ENCODE measurements around the gene SLC39A1. TPM values are rescaled to one million over a fixed set of nuclear protein-coding genes. Genes with fewer than 3 reads are reported as not detected.

The SLC39A1 gene
- total and polyA plus RNA-seq, 2 experiments from 2014 or later = 87.3 to 220 TPM

DNA sequence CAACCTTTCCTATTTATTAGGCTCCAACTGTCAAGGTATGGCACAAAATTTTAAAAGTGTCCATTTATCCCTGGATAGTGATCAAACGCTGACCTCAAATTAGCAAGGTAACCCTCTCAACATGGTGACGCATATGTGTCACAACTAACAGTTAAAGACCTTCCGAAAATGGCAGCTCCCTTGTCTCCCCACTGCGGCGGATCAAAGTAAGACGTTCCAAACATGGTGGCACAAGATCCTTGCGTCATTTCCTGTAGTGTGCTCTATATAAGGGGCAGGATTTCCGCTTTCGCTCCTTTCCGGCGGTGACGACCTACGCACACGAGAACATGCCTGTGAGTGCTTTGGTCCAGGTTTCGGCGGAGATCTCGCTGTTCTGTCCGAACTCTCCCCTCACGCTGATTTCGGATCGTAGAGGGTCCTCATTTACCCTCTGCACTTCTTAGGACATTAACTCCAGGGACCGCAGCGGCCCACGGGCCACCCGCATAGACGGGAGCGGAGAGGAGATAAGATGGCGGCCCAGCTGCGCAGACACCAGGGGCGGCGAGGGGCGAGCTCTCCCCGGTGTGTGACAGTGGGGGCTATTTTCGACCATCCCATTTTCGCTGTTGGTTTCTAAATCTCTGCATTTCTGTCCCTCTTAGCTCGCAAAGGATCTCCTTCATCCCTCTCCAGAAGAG lies 27.3 kb upstream of the SLC39A1 start, which contains the start of gene RPS27:
Gene RPS27, plus strand, starts transcription at position 295 of the 683 bp plus-strand sequence. Its CDS starts 35 bp downstream, at position 330.
- H3K36me3 ChIP-seq (ENCODE audit: insufficient read depth) = peaks cover 38% of the 10 kb centered on the region
- peaks cover 6% of the 10 kb centered on the region; the same call in 2 of the 3 replicates for H3K9me3 Mint-ChIP-seq
- H3K4me3 Mint-ChIP-seq = peak within 1 kb of the TSS; percentile 98
- H3K4me3 ChIP-seq = peak within 1 kb of the TSS; percentile 72
- DNase-seq (ENCODE audit: low spot score) (peak; percentile 100), ATAC-seq (peak; percentile 38)
- peaks cover 24% of the 10 kb centered on the region for H3K4me1 Mint-ChIP-seq
- peak; percentile 95 for TF ChIP-seq CREB1 (CRISPR knock-in tag; IDR thresholded peaks at IDR 0.05; ENCODE audit: low read depth)
- TF ChIP-seq, protein P1, sequence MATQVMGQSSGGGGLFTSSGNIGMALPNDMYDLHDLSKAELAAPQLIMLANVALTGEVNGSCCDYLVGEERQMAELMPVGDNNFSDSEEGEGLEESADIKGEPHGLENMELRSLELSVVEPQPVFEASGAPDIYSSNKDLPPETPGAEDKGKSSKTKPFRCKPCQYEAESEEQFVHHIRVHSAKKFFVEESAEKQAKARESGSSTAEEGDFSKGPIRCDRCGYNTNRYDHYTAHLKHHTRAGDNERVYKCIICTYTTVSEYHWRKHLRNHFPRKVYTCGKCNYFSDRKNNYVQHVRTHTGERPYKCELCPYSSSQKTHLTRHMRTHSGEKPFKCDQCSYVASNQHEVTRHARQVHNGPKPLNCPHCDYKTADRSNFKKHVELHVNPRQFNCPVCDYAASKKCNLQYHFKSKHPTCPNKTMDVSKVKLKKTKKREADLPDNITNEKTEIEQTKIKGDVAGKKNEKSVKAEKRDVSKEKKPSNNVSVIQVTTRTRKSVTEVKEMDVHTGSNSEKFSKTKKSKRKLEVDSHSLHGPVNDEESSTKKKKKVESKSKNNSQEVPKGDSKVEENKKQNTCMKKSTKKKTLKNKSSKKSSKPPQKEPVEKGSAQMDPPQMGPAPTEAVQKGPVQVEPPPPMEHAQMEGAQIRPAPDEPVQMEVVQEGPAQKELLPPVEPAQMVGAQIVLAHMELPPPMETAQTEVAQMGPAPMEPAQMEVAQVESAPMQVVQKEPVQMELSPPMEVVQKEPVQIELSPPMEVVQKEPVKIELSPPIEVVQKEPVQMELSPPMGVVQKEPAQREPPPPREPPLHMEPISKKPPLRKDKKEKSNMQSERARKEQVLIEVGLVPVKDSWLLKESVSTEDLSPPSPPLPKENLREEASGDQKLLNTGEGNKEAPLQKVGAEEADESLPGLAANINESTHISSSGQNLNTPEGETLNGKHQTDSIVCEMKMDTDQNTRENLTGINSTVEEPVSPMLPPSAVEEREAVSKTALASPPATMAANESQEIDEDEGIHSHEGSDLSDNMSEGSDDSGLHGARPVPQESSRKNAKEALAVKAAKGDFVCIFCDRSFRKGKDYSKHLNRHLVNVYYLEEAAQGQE (IDR thresholded peaks at IDR 0.05; ENCODE audit: unreplicated experiment) = no peak
- TF ChIP-seq EZH2phosphoT487 (IDR thresholded peaks at IDR 0.05; ENCODE audit: unreplicated experiment) = no peak
- peak; percentile 100 for TF ChIP-seq POLR2AphosphoS5 (IDR thresholded peaks at IDR 0.05; ENCODE audit: low read depth)
- no peak for TF ChIP-seq JUNB (IDR thresholded peaks at IDR 0.05; ENCODE audit: unreplicated experiment)
- peak; percentile 98 for TF ChIP-seq ETS1 (IDR thresholded peaks at IDR 0.05)
- TF ChIP-seq, protein P2, sequence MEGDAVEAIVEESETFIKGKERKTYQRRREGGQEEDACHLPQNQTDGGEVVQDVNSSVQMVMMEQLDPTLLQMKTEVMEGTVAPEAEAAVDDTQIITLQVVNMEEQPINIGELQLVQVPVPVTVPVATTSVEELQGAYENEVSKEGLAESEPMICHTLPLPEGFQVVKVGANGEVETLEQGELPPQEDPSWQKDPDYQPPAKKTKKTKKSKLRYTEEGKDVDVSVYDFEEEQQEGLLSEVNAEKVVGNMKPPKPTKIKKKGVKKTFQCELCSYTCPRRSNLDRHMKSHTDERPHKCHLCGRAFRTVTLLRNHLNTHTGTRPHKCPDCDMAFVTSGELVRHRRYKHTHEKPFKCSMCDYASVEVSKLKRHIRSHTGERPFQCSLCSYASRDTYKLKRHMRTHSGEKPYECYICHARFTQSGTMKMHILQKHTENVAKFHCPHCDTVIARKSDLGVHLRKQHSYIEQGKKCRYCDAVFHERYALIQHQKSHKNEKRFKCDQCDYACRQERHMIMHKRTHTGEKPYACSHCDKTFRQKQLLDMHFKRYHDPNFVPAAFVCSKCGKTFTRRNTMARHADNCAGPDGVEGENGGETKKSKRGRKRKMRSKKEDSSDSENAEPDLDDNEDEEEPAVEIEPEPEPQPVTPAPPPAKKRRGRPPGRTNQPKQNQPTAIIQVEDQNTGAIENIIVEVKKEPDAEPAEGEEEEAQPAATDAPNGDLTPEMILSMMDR (conservative IDR thresholded peaks at IDR 0.05; ENCODE audit: low read depth in 2 of 2) = no peak
- TF ChIP-seq NANOG (IDR thresholded peaks at IDR 0.05; ENCODE audit: borderline replicate concordance) = no peak
- no peak for TF ChIP-seq EZH2 (IDR thresholded peaks at IDR 0.05; ENCODE audit: low read depth, unreplicated experiment)
- no peak for TF ChIP-seq STAT1 (IDR thresholded peaks at IDR 0.05; ENCODE audit: unreplicated experiment)
- TF ChIP-seq, protein P3, sequence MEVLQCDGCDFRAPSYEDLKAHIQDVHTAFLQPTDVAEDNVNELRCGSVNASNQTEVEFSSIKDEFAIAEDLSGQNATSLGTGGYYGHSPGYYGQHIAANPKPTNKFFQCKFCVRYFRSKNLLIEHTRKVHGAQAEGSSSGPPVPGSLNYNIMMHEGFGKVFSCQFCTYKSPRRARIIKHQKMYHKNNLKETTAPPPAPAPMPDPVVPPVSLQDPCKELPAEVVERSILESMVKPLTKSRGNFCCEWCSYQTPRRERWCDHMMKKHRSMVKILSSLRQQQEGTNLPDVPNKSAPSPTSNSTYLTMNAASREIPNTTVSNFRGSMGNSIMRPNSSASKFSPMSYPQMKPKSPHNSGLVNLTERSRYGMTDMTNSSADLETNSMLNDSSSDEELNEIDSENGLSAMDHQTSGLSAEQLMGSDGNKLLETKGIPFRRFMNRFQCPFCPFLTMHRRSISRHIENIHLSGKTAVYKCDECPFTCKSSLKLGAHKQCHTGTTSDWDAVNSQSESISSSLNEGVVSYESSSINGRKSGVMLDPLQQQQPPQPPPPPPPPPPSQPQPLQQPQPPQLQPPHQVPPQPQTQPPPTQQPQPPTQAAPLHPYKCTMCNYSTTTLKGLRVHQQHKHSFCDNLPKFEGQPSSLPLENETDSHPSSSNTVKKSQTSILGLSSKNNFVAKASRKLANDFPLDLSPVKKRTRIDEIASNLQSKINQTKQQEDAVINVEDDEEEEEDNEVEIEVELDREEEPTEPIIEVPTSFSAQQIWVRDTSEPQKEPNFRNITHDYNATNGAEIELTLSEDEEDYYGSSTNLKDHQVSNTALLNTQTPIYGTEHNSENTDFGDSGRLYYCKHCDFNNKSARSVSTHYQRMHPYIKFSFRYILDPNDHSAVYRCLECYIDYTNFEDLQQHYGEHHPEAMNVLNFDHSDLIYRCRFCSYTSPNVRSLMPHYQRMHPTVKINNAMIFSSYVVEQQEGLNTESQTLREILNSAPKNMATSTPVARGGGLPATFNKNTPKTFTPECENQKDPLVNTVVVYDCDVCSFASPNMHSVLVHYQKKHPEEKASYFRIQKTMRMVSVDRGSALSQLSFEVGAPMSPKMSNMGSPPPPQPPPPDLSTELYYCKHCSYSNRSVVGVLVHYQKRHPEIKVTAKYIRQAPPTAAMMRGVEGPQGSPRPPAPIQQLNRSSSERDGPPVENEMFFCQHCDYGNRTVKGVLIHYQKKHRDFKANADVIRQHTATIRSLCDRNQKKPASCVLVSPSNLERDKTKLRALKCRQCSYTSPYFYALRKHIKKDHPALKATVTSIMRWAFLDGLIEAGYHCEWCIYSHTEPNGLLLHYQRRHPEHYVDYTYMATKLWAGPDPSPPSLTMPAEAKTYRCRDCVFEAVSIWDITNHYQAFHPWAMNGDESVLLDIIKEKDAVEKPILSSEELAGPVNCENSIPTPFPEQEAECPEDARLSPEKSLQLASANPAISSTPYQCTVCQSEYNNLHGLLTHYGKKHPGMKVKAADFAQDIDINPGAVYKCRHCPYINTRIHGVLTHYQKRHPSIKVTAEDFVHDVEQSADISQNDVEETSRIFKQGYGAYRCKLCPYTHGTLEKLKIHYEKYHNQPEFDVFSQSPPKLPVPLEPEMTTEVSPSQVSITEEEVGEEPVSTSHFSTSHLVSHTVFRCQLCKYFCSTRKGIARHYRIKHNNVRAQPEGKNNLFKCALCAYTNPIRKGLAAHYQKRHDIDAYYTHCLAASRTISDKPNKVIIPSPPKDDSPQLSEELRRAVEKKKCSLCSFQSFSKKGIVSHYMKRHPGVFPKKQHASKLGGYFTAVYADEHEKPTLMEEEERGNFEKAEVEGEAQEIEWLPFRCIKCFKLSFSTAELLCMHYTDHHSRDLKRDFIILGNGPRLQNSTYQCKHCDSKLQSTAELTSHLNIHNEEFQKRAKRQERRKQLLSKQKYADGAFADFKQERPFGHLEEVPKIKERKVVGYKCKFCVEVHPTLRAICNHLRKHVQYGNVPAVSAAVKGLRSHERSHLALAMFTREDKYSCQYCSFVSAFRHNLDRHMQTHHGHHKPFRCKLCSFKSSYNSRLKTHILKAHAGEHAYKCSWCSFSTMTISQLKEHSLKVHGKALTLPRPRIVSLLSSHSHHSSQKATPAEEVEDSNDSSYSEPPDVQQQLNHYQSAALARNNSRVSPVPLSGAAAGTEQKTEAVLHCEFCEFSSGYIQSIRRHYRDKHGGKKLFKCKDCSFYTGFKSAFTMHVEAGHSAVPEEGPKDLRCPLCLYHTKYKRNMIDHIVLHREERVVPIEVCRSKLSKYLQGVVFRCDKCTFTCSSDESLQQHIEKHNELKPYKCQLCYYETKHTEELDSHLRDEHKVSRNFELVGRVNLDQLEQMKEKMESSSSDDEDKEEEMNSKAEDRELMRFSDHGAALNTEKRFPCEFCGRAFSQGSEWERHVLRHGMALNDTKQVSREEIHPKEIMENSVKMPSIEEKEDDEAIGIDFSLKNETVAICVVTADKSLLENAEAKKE (CRISPR knock-in tag; IDR thresholded peaks at IDR 0.05) = no peak
- TF ChIP-seq ZNF114 (CRISPR knock-in tag; IDR thresholded peaks at IDR 0.05) = peak; percentile 99
- TF ChIP-seq ZNF331 (CRISPR knock-in tag; IDR thresholded peaks at IDR 0.05; ENCODE audit: low read depth) = no peak
- H3K36me3 Mint-ChIP-seq (ENCODE audit: low read depth) = peaks cover 52% of the 10 kb centered on the region
- peaks cover 22% of the 10 kb centered on the region for H3K27me3 Mint-ChIP-seq (ENCODE audit: insufficient read depth, low read depth, poor library complexity)
- no peak within 1 kb of the TSS for H2AFZ ChIP-seq
- peak within 1 kb of the TSS; percentile 99 for H3K27ac Mint-ChIP-seq
- peaks cover 26% of the 10 kb centered on the region for H3K79me2 ChIP-seq (replicated peaks; ENCODE audit: insufficient read depth)
- peaks cover 17% of the 10 kb centered on the region for H3K4me1 ChIP-seq (ENCODE audit: insufficient read depth)
- H3F3A ChIP-seq (replicated peaks; ENCODE audit: low read depth) = peaks cover 38% of the 10 kb centered on the region
- peak within 1 kb of the TSS; percentile 100 for H3K4me2 ChIP-seq
- H3K9me2 ChIP-seq (ENCODE audit: insufficient read depth) = no peaks in the 10 kb centered on the region
- no peaks in the 10 kb centered on the region for H3K27me3 ChIP-seq (ENCODE audit: insufficient read depth)
- peaks cover 27% of the 10 kb centered on the region for H4K20me1 ChIP-seq (replicated peaks; ENCODE audit: insufficient read depth)
- peak within 1 kb of the TSS; percentile 90 for H3K27ac ChIP-seq (ENCODE audit: low read depth)
